BJ (cell line): ENCODE data around the gene ZNF423. TPM values are rescaled to one million over a fixed set of nuclear protein-coding genes. Genes with fewer than 3 reads are reported as not detected.

Experiments used
- CTCF ChIA-PET: fragments of 350-600 bp; formaldehyde crosslinking; extraction: SDS; loops from one replicate; lab custom pipeline; 2021; ENCODE audit warnings: antibody characterized with exemption, inconsistent platforms; lab: Yijun Ruan, JAX
- POLR2A ChIA-PET: fragments of 300-600 bp; sonication (Branson Sonifier 250); formaldehyde crosslinking; extraction: SDS; loops from one replicate; lab custom pipeline; 2021; ENCODE audit warnings: antibody characterized with exemption; lab: Charles Lee
- DNase-seq: peaks from one replicate; pipeline ENCODE4 v3.0.0-alpha.2; 2011; ENCODE audit warnings: low read depth
- H3K27me3 ChIP-seq: 2 replicates; pipeline ENCODE4 v1.6.0; 2011; ENCODE audit warnings: low read length; ENCODE audit not compliant: control insufficient read depth, insufficient read depth
- H3K36me3 ChIP-seq: 2 replicates; pipeline ENCODE4 v1.5.1; 2011; ENCODE audit warnings: low read length; ENCODE audit not compliant: control insufficient read depth, insufficient read depth
- H3K4me3 ChIP-seq: 2 replicates; pipeline ENCODE4 v1.5.1; 2011; ENCODE audit warnings: low read depth, mild to moderate bottlenecking, control low read depth, low read length
- polyA plus RNA-seq: library from polyadenylated mRNA; depleted of rRNA; stranded (reverse); fragments of >200 nt; gene quantifications from 2 replicates; pipeline ENCODE4 v1.2.3, GENCODE V29; 2011
- TF ChIP-seq, protein P1 (sequence below): IDR thresholded peaks from 2 replicates; pipeline ENCODE4 v1.5.1; 2011; ENCODE audit warnings: low read depth, mild to moderate bottlenecking, control low read depth, inconsistent platforms, low read length, moderate library complexity; ENCODE audit not compliant: insufficient read depth

The ZNF423 gene
- polyA plus RNA-seq, 1 experiment, result 0.22 TPM

DNA sequence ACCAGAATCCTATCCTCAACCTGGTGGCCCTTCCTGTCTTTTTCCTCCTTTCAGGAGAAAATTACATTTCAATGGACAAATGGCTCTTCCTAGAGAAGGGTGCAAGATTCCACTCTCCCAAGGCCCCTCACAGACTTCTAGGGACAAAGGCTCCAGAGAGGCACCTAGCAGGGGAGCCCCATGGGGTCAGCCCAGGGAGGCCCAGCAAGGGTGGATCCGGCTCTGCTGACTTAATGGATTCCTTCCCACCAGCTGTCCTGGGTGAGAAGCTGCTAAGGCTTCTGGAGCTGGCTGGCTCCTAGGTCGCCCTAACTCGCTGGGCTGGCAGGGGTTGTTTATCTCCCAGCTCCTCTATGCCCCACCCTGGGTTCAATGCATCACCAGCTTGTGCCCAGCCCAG lies 152.4 kb downstream of the ZNF423 start:
- ChIA-PET POLR2A (no interaction called here), CTCF (interaction anchor here (1.4 kb wide), 1 partner anchor 8 kb away, joined by 3 read pairs; no protein-coding TSS in a partner anchor)
- no peak for DNase-seq
- Histone ChIP-seq H3K4me3 (no peak overlapping the region), H3K27me3 (no peaks in the 10 kb centered on the region; the same call in 1 of the 2 replicates), H3K36me3 (no peaks in the 10 kb centered on the region)
- TF ChIP-seq, protein P1, sequence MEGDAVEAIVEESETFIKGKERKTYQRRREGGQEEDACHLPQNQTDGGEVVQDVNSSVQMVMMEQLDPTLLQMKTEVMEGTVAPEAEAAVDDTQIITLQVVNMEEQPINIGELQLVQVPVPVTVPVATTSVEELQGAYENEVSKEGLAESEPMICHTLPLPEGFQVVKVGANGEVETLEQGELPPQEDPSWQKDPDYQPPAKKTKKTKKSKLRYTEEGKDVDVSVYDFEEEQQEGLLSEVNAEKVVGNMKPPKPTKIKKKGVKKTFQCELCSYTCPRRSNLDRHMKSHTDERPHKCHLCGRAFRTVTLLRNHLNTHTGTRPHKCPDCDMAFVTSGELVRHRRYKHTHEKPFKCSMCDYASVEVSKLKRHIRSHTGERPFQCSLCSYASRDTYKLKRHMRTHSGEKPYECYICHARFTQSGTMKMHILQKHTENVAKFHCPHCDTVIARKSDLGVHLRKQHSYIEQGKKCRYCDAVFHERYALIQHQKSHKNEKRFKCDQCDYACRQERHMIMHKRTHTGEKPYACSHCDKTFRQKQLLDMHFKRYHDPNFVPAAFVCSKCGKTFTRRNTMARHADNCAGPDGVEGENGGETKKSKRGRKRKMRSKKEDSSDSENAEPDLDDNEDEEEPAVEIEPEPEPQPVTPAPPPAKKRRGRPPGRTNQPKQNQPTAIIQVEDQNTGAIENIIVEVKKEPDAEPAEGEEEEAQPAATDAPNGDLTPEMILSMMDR, result no peak

DNA sequence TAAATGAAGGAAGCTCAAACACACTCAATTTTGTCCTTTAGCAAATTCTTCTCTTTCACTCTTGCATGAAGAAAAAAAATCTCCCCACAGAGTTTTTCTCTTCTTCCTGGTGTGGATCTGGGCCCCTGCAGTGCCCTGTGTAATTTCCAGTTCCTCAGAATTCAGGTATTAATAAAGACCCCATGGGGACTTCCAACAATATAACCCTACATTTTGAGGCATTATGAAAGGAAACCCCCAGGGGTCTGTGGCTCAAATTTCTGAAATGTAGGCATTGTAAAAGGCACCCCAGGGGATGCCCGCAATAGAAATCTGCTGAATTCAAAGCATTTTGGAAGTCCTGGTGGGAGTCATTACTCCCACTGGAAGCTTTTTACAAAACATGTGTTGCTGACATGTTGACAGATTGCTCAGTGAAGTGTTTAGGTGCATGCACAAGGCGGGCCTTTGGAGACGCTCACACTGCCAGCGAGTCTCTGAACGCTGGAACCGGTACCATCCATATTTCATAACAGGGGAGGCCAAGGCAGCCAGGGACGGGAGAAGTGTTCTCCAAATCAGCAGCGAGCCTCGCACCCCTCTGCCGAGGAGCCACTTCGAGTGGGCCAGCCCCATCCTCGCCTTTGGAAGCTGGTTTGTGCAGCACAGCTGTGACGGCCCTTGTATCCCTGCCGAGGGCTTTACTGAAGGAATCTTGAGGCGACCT lies 154.0 kb downstream of the ZNF423 start:
- ChIA-PET CTCF (interaction anchor here (0.9 to 1.0 kb wide), 2 partner anchors 9 to 53 kb away, joined by 3 read pairs; no protein-coding TSS in a partner anchor), POLR2A (no interaction called here)
- no peak overlapping the region for H3K4me3 ChIP-seq
- TF ChIP-seq, protein P1, result no peak
- no peak for DNase-seq
- no peaks in the 10 kb centered on the region for H3K36me3 ChIP-seq
- no peaks in the 10 kb centered on the region; the same call in 1 of the 2 replicates for H3K27me3 ChIP-seq

DNA sequence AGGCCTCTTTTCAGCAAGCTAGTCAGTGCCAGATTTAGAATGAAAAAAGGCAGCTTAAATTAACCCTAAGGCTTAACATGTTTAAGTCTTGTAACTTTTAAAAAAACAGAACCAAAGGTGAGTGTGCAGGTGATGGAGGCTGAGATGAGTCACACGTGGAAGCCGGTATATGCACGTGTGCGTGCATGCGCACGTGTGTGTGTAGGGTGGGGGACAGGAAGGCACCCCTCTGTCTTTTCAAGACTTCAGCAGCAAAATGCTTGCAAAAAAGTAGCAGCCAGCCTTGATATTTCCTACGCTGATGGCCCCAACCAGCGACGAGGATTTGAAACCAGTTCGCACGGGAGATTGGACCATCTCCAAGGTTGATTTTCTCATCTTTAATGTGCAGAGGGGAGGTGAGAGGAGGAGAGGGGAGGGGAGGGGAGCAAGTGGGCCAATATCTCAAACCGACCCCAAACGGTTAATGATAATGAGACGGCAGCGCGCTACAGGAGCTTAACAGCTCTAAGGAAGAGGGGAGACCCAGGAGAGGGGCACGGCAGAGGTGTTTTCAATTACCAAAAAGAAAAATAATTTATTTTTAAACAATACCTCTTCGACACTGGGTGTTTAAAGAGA lies 154.7 kb downstream of the ZNF423 start:
- ChIA-PET POLR2A (no interaction called here), CTCF (interaction anchor here (1.0 kb wide), 1 partner anchor 54 kb away, joined by 3 read pairs; no protein-coding TSS in a partner anchor)
- DNase-seq, result no peak
- Histone ChIP-seq H3K27me3 (no peaks in the 10 kb centered on the region; the same call in 1 of the 2 replicates), H3K4me3 (no peak overlapping the region), H3K36me3 (no peaks in the 10 kb centered on the region)
- TF ChIP-seq, protein P1, result no peak

DNA sequence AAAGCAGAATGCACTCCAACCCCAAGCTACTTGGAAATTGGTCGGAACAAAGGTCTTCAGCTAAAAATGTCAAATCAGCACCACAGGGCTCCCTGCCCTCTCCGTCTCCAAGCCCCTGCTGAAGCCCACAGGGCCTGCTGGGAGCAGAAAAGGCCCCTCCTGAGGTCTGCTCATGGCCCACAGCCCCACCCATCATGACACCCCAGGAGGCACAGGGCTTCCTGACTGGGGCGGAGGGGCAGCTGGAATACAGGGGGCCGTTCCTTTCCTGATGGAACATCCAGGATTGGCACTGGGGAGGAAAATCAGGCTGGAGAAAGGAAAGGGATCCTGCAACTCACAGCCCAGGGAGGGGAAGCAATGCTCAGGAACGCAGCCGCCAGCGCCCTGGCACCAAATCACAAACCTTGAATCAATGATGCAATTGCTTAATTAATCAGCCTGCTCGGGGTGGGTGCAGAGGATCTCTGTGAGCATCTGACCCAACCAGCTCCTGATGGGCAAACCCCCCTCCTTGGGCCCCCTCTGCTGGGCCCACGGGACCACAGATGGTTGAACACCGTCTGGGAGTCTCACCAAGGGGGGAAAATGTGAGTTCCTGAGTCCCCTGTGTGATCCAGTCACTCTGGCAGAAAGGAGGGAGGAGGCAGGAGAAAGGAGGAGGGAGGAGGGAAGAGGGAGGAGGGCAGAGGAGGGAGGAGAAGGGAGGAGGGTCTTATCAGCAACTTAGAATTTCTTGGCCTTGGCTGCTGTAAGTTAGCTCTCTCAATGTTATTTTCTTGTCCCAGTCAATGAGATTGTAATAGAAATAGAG lies 155.5 kb downstream of the ZNF423 start:
- DNase-seq, result no peak
- POLR2A ChIA-PET, result no interaction called here
- TF ChIP-seq, protein P1, result no peak
- Histone ChIP-seq H3K27me3 (no peaks in the 10 kb centered on the region; the same call in 1 of the 2 replicates), H3K4me3 (no peak overlapping the region), H3K36me3 (no peaks in the 10 kb centered on the region)
- CTCF ChIA-PET, result no interaction called here

DNA sequence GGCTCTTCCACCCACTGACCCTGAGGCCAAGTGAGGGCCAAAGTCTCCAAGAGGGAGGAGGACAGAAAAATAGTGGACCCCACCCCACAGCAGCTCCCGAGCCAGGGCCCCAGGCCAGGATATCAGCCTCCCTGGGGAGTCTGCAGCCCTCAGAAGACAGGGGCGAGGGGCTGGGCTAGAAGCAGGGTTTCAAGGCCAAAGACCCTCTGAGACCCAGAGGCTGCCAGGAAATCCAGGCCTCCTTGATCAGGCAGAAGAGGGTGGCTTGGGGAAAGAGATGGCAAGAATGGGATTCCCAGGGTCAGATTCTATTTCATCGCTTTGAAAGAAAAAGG lies 156.1 kb downstream of the ZNF423 start:
- no peak overlapping the region for H3K4me3 ChIP-seq
- CTCF ChIA-PET, result no interaction called here
- H3K36me3 ChIP-seq, result no peaks in the 10 kb centered on the region
- POLR2A ChIA-PET, result no interaction called here
- H3K27me3 ChIP-seq, result no peaks in the 10 kb centered on the region; the same call in 1 of the 2 replicates
- TF ChIP-seq, protein P1, result no peak
- no peak for DNase-seq
